Colonic mucosa (tissue), 4 donors: Measurements from ENCODE around the gene OPRL1. TPM values are rescaled to one million over a fixed set of nuclear protein-coding genes. Genes with fewer than 3 reads are reported as not detected.
"Not testable (repeated sequence)": the region's sequence is repeated elsewhere in the genome, so short reads cannot be mapped to it uniquely, and the experiment has no call there.

Source experiments
- DNase-seq: peaks from one replicate; pipeline ENCODE4 v3.0.0-alpha.2; 2020
- H3K27ac ChIP-seq: fragments of 200-600 bp; one replicate; pipeline ENCODE4 v1.8.0; 2021
- H3K27me3 ChIP-seq: fragments of 200-600 bp; one replicate; pipeline ENCODE4 v1.8.0; 2021
- H3K36me3 ChIP-seq: fragments of 200-600 bp; one replicate; pipeline ENCODE4 v1.8.0; 2021
- H3K4me1 ChIP-seq: fragments of 200-600 bp; one replicate; pipeline ENCODE4 v1.8.0; 2021; ENCODE audit warnings: mild to moderate bottlenecking
- H3K4me3 ChIP-seq: fragments of 200-600 bp; one replicate; pipeline ENCODE4 v1.8.0; 2021
- H3K9ac ChIP-seq, 2 donors: one replicate each; pipeline ENCODE4 v1.7.0; 2013; ENCODE audit warnings: control low read depth in 2 of 2, low read depth in 2 of 2, low read length in 2 of 2
- H3K9me3 ChIP-seq: fragments of 200-600 bp; one replicate; pipeline ENCODE4 v1.8.0; 2021
- CTCF ChIP-seq: fragments of 200-600 bp; IDR thresholded peaks from one replicate; pipeline ENCODE4 v1.8.0; 2022; ENCODE audit warnings: antibody characterized with exemption, mild to moderate bottlenecking
- intact Hi-C: fragments of 100-400 bp; cut with DNase I; formaldehyde crosslinking; loops from one replicate; pipeline ENCODE4 v1.14.1; 2022
- total RNA-seq, 2 donors: library from RNA; stranded (reverse); fragmentation: NEBNext Ultra II Directional in 1 of 2; extraction: Animal tissue kit (Norgen Biotek cat#: 25700) in 1 of 2; gene quantifications; one replicate each; pipeline ENCODE4 v1.2.1, GENCODE V29; 2021
- donor health status: healthy.
- donor health status: DM: no; HTN: no; CAD: no.
- donor health status: DM: no; HTN: no; CAD: no.

The OPRL1 gene
- total RNA-seq, 2 donors from 2014 or later = 0.24 to 0.25 TPM

GRCh38 chr20:64083804-64084684, 4.2 kb downstream of the OPRL1 start, which contains the start of gene LKAAEAR1:
TSS of gene LKAAEAR1 (minus strand) at chr20:64084398. CDS start at chr20:64084219, 179 bp downstream.
- Histone ChIP-seq H3K27me3 (peaks cover 19% of the 10 kb centered on the region), H3K36me3 (no peaks in the 10 kb centered on the region), H3K4me3 (peak within 1 kb of the TSS; percentile 44), H3K9ac (peak within 1 kb of the TSS in 1 of 2 donors; percentile 35), H3K27ac (no peak within 1 kb of the TSS), H3K9me3 (no peaks in the 10 kb centered on the region), H3K4me1 (peaks cover 3% of the 10 kb centered on the region)
- TF ChIP-seq CTCF = no peak
- no peak for DNase-seq
- intact Hi-C loops = no loop called here

GRCh38 chr20:64084685-64085152, 4.8 kb downstream of the OPRL1 start:
- H3K27me3 ChIP-seq = peaks cover 19% of the 10 kb centered on the region
- intact Hi-C loops = no loop called here
- no peak overlapping the region for H3K9ac ChIP-seq
- no peak overlapping the region for H3K27ac ChIP-seq
- DNase-seq = no peak
- H3K4me1 ChIP-seq = peaks cover 3% of the 10 kb centered on the region
- no peak for TF ChIP-seq CTCF
- H3K9me3 ChIP-seq = no peaks in the 10 kb centered on the region
- H3K36me3 ChIP-seq = no peaks in the 10 kb centered on the region
- no peak overlapping the region for H3K4me3 ChIP-seq

GRCh38 chr20:64086801-64087200, 6.9 kb downstream of the OPRL1 start:
- H3K27ac ChIP-seq = no peak overlapping the region
- H3K9ac ChIP-seq = no peak overlapping the region
- H3K27me3 ChIP-seq = peaks cover 19% of the 10 kb centered on the region
- H3K9me3 ChIP-seq = no peaks in the 10 kb centered on the region
- intact Hi-C loops = no loop called here
- peaks cover 3% of the 10 kb centered on the region for H3K4me1 ChIP-seq
- no peak for TF ChIP-seq CTCF
- no peak overlapping the region for H3K4me3 ChIP-seq
- DNase-seq = no peak
- no peaks in the 10 kb centered on the region for H3K36me3 ChIP-seq

- DNase-seq, H3K36me3 ChIP-seq, H3K9me3 ChIP-seq, H3K4me1 ChIP-seq, H3K9ac ChIP-seq, H3K4me3 ChIP-seq, H3K27ac ChIP-seq, intact Hi-C loops: not testable (repeated sequence)
- peaks cover 19% of the 10 kb centered on the region for H3K27me3 ChIP-seq
These were observed 7.4 kb downstream of the OPRL1 start for GRCh38 chr20:64087226-64087825.

GRCh38 chr20:64088586-64088985, 8.7 kb downstream of the OPRL1 start:
- intact Hi-C loops, H3K27ac ChIP-seq, H3K9ac ChIP-seq, H3K9me3 ChIP-seq, H3K4me3 ChIP-seq, DNase-seq, H3K4me1 ChIP-seq, H3K36me3 ChIP-seq: not testable (repeated sequence)
- peaks cover 17% of the 10 kb centered on the region for H3K27me3 ChIP-seq

GRCh38 chr20:64090165-64090564, 10.3 kb downstream of the OPRL1 start:
- Histone ChIP-seq H3K27ac (no peak overlapping the region), H3K9me3 (no peaks in the 10 kb centered on the region), H3K4me3 (no peak overlapping the region), H3K4me1 (no peaks in the 10 kb centered on the region), H3K9ac (no peak overlapping the region), H3K27me3 (peaks cover 1% of the 10 kb centered on the region), H3K36me3 (no peaks in the 10 kb centered on the region)
- DNase-seq = no peak
- intact Hi-C loops = no loop called here
- no peak for TF ChIP-seq CTCF
